Naive thymus-derived CD4-positive, alpha-beta T cell (primary cell): ENCODE data around the gene SMAD1. TPM values are rescaled to one million over a fixed set of nuclear protein-coding genes. Genes with fewer than 3 reads are reported as not detected.

Experiments used
- ATAC-seq: fragments of 150-1000 bp; cut with Tn5 transposase; 2 replicates; pipeline ENCODE4 v1.10.0; 2021; ENCODE audit warnings: mild to moderate bottlenecking, moderate library complexity
- CTCF ChIA-PET: fragments of 350-600 bp; sonication (Branson Sonifier 250); formaldehyde crosslinking; loops from one replicate; lab custom pipeline; 2021; ENCODE audit warnings: antibody characterized with exemption; lab: Charles Lee
- POLR2A ChIA-PET: fragments of 350-600 bp; sonication (Branson Sonifier 250); formaldehyde crosslinking; loops from one replicate; lab custom pipeline; 2021; ENCODE audit warnings: antibody characterized with exemption, inconsistent platforms; lab: Charles Lee
- DNase-seq, 9 donors: peaks; one replicate each; pipeline versions ENCODE4 v3.0.0 to v3.0.0-alpha.2; 2020 to 2022; ENCODE audit warnings: mixed read lengths in 1 of 9
- H3K27ac ChIP-seq: one replicate; pipeline ENCODE4 v1.7.0; 2013; ENCODE audit warnings: mild to moderate bottlenecking, low read depth, low read length, moderate library complexity
- H3K27me3 ChIP-seq, 2 donors: one replicate each; pipeline ENCODE4 v1.7.0; 2013; ENCODE audit warnings: low read length in 2 of 2, mild to moderate bottlenecking in 2 of 2, moderate library complexity in 2 of 2; ENCODE audit not compliant: control insufficient read depth in 2 of 2, insufficient read depth in 2 of 2
- H3K36me3 ChIP-seq, 3 experiments: 1 replicate in 2 of 3; 2 replicates in 1 of 3; pipeline ENCODE4 v1.7.0; 2013; ENCODE audit warnings: low read length in 3 of 3, mild to moderate bottlenecking in 3 of 3, moderate library complexity in 1 of 3; ENCODE audit not compliant: insufficient read depth in 3 of 3, control insufficient read depth in 2 of 3
- H3K4me1 ChIP-seq, 2 donors: one replicate each; pipeline ENCODE4 v1.7.0; 2013; ENCODE audit warnings: low read length in 2 of 2, mild to moderate bottlenecking in 2 of 2, moderate library complexity in 1 of 2; ENCODE audit not compliant: control insufficient read depth in 2 of 2, insufficient read depth in 2 of 2
- H3K4me3 ChIP-seq: 2 replicates; pipeline ENCODE4 v1.7.0; 2013; ENCODE audit warnings: mild to moderate bottlenecking, low read length
- H3K9me3 ChIP-seq, 3 experiments: 1 replicate in 2 of 3; 2 replicates in 1 of 3; pipeline ENCODE4 v1.7.0; 2013; ENCODE audit warnings: low read length in 3 of 3; ENCODE audit not compliant: control insufficient read depth in 2 of 3
- H3K27ac Mint-ChIP-seq, 9 donors: one replicate each; pipeline ENCODE4 v1.8.0; 2020 to 2022; ENCODE audit warnings: mixed read lengths in 9 of 9, mild to moderate bottlenecking in 8 of 9, moderate library complexity in 5 of 9, inconsistent platforms in 2 of 9
- H3K27me3 Mint-ChIP-seq, 5 donors: one replicate each; pipeline ENCODE4 v1.8.0; 2021 to 2022; ENCODE audit warnings: mixed read lengths in 5 of 5, mild to moderate bottlenecking in 1 of 5
- H3K36me3 Mint-ChIP-seq, 5 donors: one replicate each; pipeline ENCODE4 v1.8.0; 2020 to 2022; ENCODE audit warnings: mixed read lengths in 5 of 5, mild to moderate bottlenecking in 3 of 5, inconsistent platforms in 1 of 5
- H3K4me1 Mint-ChIP-seq, 7 donors: one replicate each; pipeline ENCODE4 v1.8.0; 2020 to 2022; ENCODE audit warnings: mixed read lengths in 7 of 7, mild to moderate bottlenecking in 3 of 7, inconsistent platforms in 1 of 7
- H3K4me3 Mint-ChIP-seq, 10 donors: one replicate each; pipeline ENCODE4 v1.8.0; 2020 to 2022; ENCODE audit warnings: mild to moderate bottlenecking in 10 of 10, mixed read lengths in 10 of 10, moderate library complexity in 6 of 10, inconsistent platforms in 2 of 10
- H3K9me3 Mint-ChIP-seq, 11 donors: one replicate each; pipeline ENCODE4 v1.8.0; 2020 to 2022; ENCODE audit warnings: mixed read lengths in 11 of 11, mild to moderate bottlenecking in 4 of 11, inconsistent platforms in 1 of 11, moderate library complexity in 1 of 11
- intact Hi-C, 2 donors: fragments of 100-400 bp; cut with micrococcal nuclease; formaldehyde crosslinking; loops; one replicate each; pipeline ENCODE4 v1.15.1; 2023
- polyA plus RNA-seq, 2 donors: library from polyadenylated mRNA; unstranded; fragments of 300-500 nt; fragmentation: Illumina TruSeq; gene quantifications; one replicate each; pipeline ENCODE4 v1.2.3, GENCODE V29; 2021
- total RNA-seq, 6 experiments: library from RNA in 5 of 6; stranded (reverse) in 5 of 6; gene quantifications; 1 replicate in 5 of 6; 2 replicates in 1 of 6; pipeline ENCODE4 v1.2.3 and lab custom pipeline; 2021 to 2026

Gene SMAD1
- total and polyA plus RNA-seq, 7 experiments from 2014 or later = 0.29 to 13.5 (median 1.1) TPM

- Histone ChIP-seq H3K36me3 (no peaks in the 10 kb centered on the region), H3K4me1 (no peaks in the 10 kb centered on the region), H3K4me3 (no peak overlapping the region), H3K9me3 (no peaks in the 10 kb centered on the region), H3K27me3 (no peaks in the 10 kb centered on the region), H3K27ac (no peak overlapping the region)
- Mint-ChIP-seq H3K36me3 (no peaks in the 10 kb centered on the region), H3K27me3 (peaks cover 0 to 5% (median 0%) of the 10 kb centered on the region in 5 donors), H3K4me3 (no peak overlapping the region), H3K9me3 (no peaks in the 10 kb centered on the region), H3K27ac (no peak overlapping the region), H3K4me1 (peaks cover 0 to 5% (median 5%) of the 10 kb centered on the region in 7 donors)
- no peak for ATAC-seq
- no peak for DNase-seq
- ChIA-PET CTCF (no interaction called here), POLR2A (no interaction called here)
- intact Hi-C loops = loop anchor here in 1 of 2 donors (5.0 kb wide), 2 partner anchors 63 to 72 kb away; partner anchors contain the start of genes MMAA and SMAD1
Measured at GRCh38 chr4:145554691-145555090, 73.0 kb downstream of the SMAD1 start.

DNA sequence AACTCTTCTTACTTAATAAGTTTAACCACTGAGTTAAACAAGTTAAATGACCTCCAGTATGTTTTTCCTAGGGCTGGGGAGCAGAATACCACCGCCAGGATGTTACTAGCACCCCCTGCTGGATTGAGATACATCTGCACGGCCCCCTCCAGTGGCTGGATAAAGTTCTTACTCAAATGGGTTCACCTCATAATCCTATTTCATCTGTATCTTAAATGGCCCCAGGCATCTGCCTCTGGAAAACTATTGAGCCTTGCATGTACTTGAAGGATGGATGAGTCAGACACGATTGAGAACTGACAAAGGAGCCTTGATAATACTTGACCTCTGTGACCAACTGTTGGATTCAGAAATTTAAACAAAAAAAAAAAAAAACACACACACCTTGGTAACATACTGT, 76.1 kb downstream of the SMAD1 start:
- Histone ChIP-seq H3K36me3 (no peaks in the 10 kb centered on the region), H3K4me1 (no peaks in the 10 kb centered on the region), H3K9me3 (no peaks in the 10 kb centered on the region), H3K27ac (no peak overlapping the region), H3K4me3 (no peak overlapping the region), H3K27me3 (peaks cover 0 to 2% of the 10 kb centered on the region in 2 donors)
- Mint-ChIP-seq H3K9me3 (no peaks in the 10 kb centered on the region), H3K4me3 (no peak overlapping the region), H3K27ac (no peak overlapping the region), H3K36me3 (no peaks in the 10 kb centered on the region), H3K27me3 (peaks cover 0 to 21% (median 3%) of the 10 kb centered on the region in 5 donors), H3K4me1 (peaks cover 0 to under 1% (median under 1%) of the 10 kb centered on the region in 7 donors)
- ATAC-seq = peak; percentile 94
- ChIA-PET POLR2A (no interaction called here), CTCF (interaction anchor here (0.8 kb wide), 1 partner anchor 15 kb away, joined by 3 read pairs; no protein-coding TSS in a partner anchor)
- intact Hi-C loops = loop anchor here (1.0 to 5.0 kb wide), 6 partner anchors 60 to 1383 kb away; partner anchors contain the start of genes MMAA (in 1 of the 2) and SMAD1 (in 1 of the 2)
- peak; percentile 1 to 49 (median 38) for DNase-seq

- H3K27ac ChIP-seq = no peak overlapping the region
- H3K36me3 ChIP-seq = no peaks in the 10 kb centered on the region
- H3K27me3 ChIP-seq = peaks cover 0 to 2% of the 10 kb centered on the region in 2 donors
- Mint-ChIP-seq H3K27ac (no peak overlapping the region), H3K27me3 (peaks cover 6 to 62% (median 28%) of the 10 kb centered on the region in 5 donors), H3K4me1 (no peaks in the 10 kb centered on the region), H3K9me3 (peaks cover 0 to 12% (median 4%) of the 10 kb centered on the region in 11 donors), H3K4me3 (no peak overlapping the region), H3K36me3 (no peaks in the 10 kb centered on the region)
- CTCF ChIA-PET = no interaction called here
- ATAC-seq (no peak), DNase-seq (no peak)
- POLR2A ChIA-PET = no interaction called here
- H3K4me3 ChIP-seq = no peak overlapping the region
- intact Hi-C loops = no loop called here
- no peaks in the 10 kb centered on the region for H3K9me3 ChIP-seq
- no peaks in the 10 kb centered on the region for H3K4me1 ChIP-seq
Measured at GRCh38 chr4:145563293-145563985, 81.8 kb downstream of the SMAD1 start.

GRCh38 chr4:145564540-145564939, 82.9 kb downstream of the SMAD1 start:
- no peak for DNase-seq
- H3K27ac Mint-ChIP-seq = no peak overlapping the region
- H3K27me3 Mint-ChIP-seq = peaks cover 12 to 67% (median 39%) of the 10 kb centered on the region in 5 donors
- Histone ChIP-seq H3K27me3 (peaks cover 0 to 2% of the 10 kb centered on the region in 2 donors), H3K9me3 (no peaks in the 10 kb centered on the region), H3K27ac (no peak overlapping the region), H3K4me1 (no peaks in the 10 kb centered on the region), H3K36me3 (no peaks in the 10 kb centered on the region), H3K4me3 (no peak overlapping the region)
- CTCF ChIA-PET = no interaction called here
- intact Hi-C loops = no loop called here
- no peaks in the 10 kb centered on the region for H3K36me3 Mint-ChIP-seq
- no peak for ATAC-seq
- POLR2A ChIA-PET = no interaction called here
- H3K9me3 Mint-ChIP-seq = peaks cover 0 to 23% (median 5%) of the 10 kb centered on the region in 11 donors
- no peak overlapping the region for H3K4me3 Mint-ChIP-seq
- no peaks in the 10 kb centered on the region for H3K4me1 Mint-ChIP-seq

DNA sequence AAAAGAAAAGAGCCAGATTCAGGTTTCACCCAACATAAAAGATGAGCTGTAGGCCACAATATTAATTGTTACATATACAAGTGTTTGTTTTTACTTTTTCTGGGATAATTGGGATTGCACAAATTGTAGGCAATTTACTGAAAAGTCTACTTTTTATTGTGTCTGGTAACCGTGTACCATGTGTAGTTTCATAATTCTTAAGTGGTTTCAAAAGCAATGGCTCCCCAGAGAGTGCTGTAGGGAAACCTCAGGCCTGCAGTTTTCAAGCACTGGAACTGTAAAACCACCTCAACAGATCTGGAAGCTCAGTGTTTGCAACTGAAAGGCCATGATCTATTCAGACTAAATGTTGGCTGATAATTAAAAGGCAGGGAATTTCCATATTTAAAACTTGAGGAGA, 83.7 kb downstream of the SMAD1 start:
- Mint-ChIP-seq H3K36me3 (no peaks in the 10 kb centered on the region), H3K4me3 (no peak overlapping the region), H3K27ac (no peak overlapping the region), H3K9me3 (peaks cover 0 to 23% (median 5%) of the 10 kb centered on the region in 11 donors), H3K27me3 (peaks cover 12 to 68% (median 44%) of the 10 kb centered on the region in 5 donors), H3K4me1 (no peaks in the 10 kb centered on the region)
- H3K36me3 ChIP-seq = no peaks in the 10 kb centered on the region
- POLR2A ChIA-PET = no interaction called here
- intact Hi-C loops = no loop called here
- no peaks in the 10 kb centered on the region for H3K4me1 ChIP-seq
- CTCF ChIA-PET = no interaction called here
- no peak overlapping the region for H3K4me3 ChIP-seq
- H3K27ac ChIP-seq = no peak overlapping the region
- no peak for ATAC-seq
- no peaks in the 10 kb centered on the region for H3K9me3 ChIP-seq
- no peak for DNase-seq
- H3K27me3 ChIP-seq = peaks cover 0 to 2% of the 10 kb centered on the region in 2 donors

GRCh38 chr4:145566086-145566708, 84.5 kb downstream of the SMAD1 start:
- ChIA-PET POLR2A (no interaction called here), CTCF (no interaction called here)
- Mint-ChIP-seq H3K4me1 (no peaks in the 10 kb centered on the region), H3K36me3 (no peaks in the 10 kb centered on the region), H3K4me3 (no peak overlapping the region), H3K27ac (no peak overlapping the region), H3K27me3 (peaks cover 11 to 66% (median 44%) of the 10 kb centered on the region in 5 donors), H3K9me3 (peaks cover 0 to 32% (median 5%) of the 10 kb centered on the region in 11 donors)
- Histone ChIP-seq H3K9me3 (no peaks in the 10 kb centered on the region), H3K4me1 (no peaks in the 10 kb centered on the region), H3K4me3 (no peak overlapping the region), H3K36me3 (no peaks in the 10 kb centered on the region), H3K27ac (no peak overlapping the region), H3K27me3 (peaks cover 0 to 2% of the 10 kb centered on the region in 2 donors)
- ATAC-seq (no peak), DNase-seq (no peak)
- intact Hi-C loops = no loop called here
